ENCODE measurements around the gene LRRC75B. TPM values are rescaled to one million over a fixed set of nuclear protein-coding genes. Genes with fewer than 3 reads are reported as not detected.

Gene LRRC75B
- total and polyA plus RNA-seq, 2 of the 13 experiments (the other 11 are each of a cell fraction or from before 2014, with no cell fraction given) = 11.8 to 34.8 TPM

DNA sequence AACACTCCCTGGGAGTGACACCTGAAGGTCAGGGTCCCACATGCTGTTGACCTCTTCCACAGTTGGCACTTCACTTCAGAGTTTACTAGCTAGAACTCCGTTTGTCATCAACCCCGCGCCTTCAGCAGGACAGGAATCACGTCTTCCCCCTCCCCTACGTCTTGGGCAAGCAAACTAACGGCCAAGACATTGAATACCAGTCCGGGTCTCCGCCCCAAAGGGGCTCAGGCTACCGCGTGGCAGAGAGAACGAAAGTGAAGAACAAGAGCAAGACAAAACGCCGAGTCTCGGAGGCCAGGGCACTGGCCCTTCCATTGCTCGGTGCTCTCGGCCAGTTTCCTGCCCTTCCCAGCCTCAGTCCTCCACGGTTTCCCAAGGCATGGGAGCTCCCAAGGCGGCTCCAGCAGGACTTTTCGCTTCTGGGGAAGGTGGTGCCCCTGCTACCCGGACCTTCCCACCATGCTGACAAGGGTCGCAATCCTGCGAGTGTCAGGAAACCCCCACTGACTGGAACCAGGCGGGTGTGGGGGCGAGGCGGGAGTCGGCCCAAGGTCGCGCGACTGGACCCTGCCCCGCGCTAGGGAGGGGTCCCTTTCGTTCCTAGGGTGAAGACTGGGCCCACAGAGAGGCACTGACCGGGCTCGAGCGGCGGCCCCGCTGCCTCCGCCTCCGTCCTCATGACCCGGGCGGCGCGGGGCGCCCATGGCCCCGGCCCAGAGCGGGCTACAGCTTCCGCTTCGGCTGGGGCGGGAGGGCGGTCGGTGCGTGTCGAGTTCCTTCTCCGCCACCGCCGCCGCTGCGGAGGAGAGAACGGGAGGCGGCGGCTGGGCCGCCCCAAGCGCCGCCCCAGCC is 38.3 kb downstream of the LRRC75B start, which contains the start of gene GUCD1:
GUCD1 (minus strand) TSS at position 826 of the 852 bp plus-strand sequence; CDS start at position 679, 147 bp downstream.
- ATAC-seq (peak; percentile 14), FAIRE-seq (peak; percentile 23), DNase-seq (ENCODE audit: low spot score) (no peak)
- peaks cover 12% of the 10 kb centered on the region for H4K20me1 ChIP-seq (ENCODE audit: insufficient read depth, low read length)
- peak within 1 kb of the TSS; percentile 99 for H3K4me2 ChIP-seq (ENCODE audit: low read depth, low read length)
- in situ Hi-C loops (cut with HindIII; ENCODE audit: extremely low pct_ligation_motif_present, low pct_unique_long_range_greater_than_20kb) (loop anchor here (5.0 kb wide), 1 partner anchor 38 kb away; the partner anchor contains the start of gene LRRC75B), intact Hi-C loops (cut with micrococcal nuclease; ENCODE audit: unreplicated experiment) (no loop called here)
- peaks cover 13 to 21% of the 10 kb centered on the region in 2 experiments for H3K36me3 ChIP-seq (replicated peaks in 1 of 2; ENCODE audit: control insufficient read depth in 1 of 2, insufficient read depth in 2 of 2, low read length in 2 of 2)
- H3K27me3 ChIP-seq (ENCODE audit: control insufficient read depth in 1 of 2, insufficient read depth in 2 of 2, low read length in 2 of 2) = no peaks in the 10 kb centered on the region; a peak in 1 of 5 replicates
- peaks cover 74% of the 10 kb centered on the region for H3K79me2 ChIP-seq (ENCODE audit: insufficient read depth, low read length)
- H3K27ac ChIP-seq (ENCODE audit: extremely low read length, insufficient read depth, low read length) = peak within 1 kb of the TSS; percentile 93
- no peaks in the 10 kb centered on the region for H3K9me3 ChIP-seq (ENCODE audit: low read length)
- H3K4me1 ChIP-seq (ENCODE audit: insufficient read depth, low read length) = peaks cover 74% of the 10 kb centered on the region
- H2AFZ ChIP-seq (ENCODE audit: low read length) = no peak within 1 kb of the TSS
- POLR2A ChIA-PET = interaction anchor here (0.7 to 9.3 kb wide), 18 partner anchors 10 to 846 kb away, joined by 3 to 138 read pairs (median 8); partner anchors contain the start of genes GGT1, LRRC75B and MIF
- 5% methylated on average over 11 of the region's 64 CpGs for WGBS (ENCODE audit: low lambda C conversion rate)
- BruUV-seq (replicated peaks) = no TSS peak
- H3K9ac ChIP-seq (ENCODE audit: insufficient read depth, low read depth, low read length) = peak within 1 kb of the TSS; percentile 98
- CTCF ChIA-PET (ENCODE audit: low intra/inter-chr PET ratio, low total read pairs) = no interaction called here
- peak within 1 kb of the TSS; percentile 89 to 97 (median 91) for H3K4me3 ChIP-seq (replicated peaks in 1 of 3; ENCODE audit: insufficient read depth in 1 of 3, low read depth in 2 of 3, low read length in 3 of 3)
- no peak for TF ChIP-seq STAT5B (CRISPR knock-in tag; IDR thresholded peaks at IDR 0.05)
- TF ChIP-seq, protein P1, sequence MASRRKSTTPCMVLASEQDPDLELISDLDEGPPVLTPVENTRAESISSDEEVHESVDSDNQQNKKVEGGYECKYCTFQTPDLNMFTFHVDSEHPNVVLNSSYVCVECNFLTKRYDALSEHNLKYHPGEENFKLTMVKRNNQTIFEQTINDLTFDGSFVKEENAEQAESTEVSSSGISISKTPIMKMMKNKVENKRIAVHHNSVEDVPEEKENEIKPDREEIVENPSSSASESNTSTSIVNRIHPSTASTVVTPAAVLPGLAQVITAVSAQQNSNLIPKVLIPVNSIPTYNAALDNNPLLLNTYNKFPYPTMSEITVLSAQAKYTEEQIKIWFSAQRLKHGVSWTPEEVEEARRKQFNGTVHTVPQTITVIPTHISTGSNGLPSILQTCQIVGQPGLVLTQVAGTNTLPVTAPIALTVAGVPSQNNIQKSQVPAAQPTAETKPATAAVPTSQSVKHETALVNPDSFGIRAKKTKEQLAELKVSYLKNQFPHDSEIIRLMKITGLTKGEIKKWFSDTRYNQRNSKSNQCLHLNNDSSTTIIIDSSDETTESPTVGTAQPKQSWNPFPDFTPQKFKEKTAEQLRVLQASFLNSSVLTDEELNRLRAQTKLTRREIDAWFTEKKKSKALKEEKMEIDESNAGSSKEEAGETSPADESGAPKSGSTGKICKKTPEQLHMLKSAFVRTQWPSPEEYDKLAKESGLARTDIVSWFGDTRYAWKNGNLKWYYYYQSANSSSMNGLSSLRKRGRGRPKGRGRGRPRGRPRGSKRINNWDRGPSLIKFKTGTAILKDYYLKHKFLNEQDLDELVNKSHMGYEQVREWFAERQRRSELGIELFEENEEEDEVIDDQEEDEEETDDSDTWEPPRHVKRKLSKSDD (CRISPR knock-in tag; IDR thresholded peaks at IDR 0.05; ENCODE audit: low read depth) = no peak
- TF ChIP-seq, protein P2, sequence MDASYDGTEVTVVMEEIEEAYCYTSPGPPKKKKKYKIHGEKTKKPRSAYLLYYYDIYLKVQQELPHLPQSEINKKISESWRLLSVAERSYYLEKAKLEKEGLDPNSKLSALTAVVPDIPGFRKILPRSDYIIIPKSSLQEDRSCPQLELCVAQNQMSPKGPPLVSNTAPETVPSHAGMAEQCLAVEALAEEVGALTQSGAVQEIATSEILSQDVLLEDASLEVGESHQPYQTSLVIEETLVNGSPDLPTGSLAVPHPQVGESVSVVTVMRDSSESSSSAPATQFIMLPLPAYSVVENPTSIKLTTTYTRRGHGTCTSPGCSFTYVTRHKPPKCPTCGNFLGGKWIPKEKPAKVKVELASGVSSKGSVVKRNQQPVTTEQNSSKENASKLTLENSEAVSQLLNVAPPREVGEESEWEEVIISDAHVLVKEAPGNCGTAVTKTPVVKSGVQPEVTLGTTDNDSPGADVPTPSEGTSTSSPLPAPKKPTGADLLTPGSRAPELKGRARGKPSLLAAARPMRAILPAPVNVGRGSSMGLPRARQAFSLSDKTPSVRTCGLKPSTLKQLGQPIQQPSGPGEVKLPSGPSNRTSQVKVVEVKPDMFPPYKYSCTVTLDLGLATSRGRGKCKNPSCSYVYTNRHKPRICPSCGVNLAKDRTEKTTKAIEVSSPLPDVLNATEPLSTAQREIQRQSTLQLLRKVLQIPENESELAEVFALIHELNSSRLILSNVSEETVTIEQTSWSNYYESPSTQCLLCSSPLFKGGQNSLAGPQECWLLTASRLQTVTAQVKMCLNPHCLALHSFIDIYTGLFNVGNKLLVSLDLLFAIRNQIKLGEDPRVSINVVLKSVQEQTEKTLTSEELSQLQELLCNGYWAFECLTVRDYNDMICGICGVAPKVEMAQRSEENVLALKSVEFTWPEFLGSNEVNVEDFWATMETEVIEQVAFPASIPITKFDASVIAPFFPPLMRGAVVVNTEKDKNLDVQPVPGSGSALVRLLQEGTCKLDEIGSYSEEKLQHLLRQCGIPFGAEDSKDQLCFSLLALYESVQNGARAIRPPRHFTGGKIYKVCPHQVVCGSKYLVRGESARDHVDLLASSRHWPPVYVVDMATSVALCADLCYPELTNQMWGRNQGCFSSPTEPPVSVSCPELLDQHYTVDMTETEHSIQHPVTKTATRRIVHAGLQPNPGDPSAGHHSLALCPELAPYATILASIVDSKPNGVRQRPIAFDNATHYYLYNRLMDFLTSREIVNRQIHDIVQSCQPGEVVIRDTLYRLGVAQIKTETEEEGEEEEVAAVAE (CRISPR knock-in tag; IDR thresholded peaks at IDR 0.05; ENCODE audit: borderline replicate concordance) = no peak; the same call in 1 of the 2 replicates
- TF ChIP-seq, protein P3, sequence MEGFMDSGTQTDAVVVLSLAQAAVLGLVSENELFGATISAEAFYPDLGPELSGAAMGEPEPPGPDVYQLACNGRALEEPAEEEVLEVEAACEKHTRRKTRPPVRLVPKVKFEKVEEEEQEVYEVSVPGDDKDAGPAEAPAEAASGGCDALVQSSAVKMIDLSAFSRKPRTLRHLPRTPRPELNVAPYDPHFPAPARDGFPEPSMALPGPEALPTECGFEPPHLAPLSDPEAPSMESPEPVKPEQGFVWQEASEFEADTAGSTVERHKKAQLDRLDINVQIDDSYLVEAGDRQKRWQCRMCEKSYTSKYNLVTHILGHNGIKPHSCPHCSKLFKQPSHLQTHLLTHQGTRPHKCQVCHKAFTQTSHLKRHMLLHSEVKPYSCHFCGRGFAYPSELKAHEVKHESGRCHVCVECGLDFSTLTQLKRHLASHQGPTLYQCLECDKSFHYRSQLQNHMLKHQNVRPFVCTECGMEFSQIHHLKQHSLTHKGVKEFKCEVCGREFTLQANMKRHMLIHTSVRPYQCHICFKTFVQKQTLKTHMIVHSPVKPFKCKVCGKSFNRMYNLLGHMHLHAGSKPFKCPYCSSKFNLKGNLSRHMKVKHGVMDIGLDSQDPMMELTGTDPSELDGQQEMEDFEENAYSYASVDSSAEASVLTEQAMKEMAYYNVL (CRISPR knock-in tag; IDR thresholded peaks at IDR 0.05; ENCODE audit: borderline replicate concordance) = peak; percentile 75; the same call in 1 of the 2 replicates
- TF ChIP-seq, protein P4, sequence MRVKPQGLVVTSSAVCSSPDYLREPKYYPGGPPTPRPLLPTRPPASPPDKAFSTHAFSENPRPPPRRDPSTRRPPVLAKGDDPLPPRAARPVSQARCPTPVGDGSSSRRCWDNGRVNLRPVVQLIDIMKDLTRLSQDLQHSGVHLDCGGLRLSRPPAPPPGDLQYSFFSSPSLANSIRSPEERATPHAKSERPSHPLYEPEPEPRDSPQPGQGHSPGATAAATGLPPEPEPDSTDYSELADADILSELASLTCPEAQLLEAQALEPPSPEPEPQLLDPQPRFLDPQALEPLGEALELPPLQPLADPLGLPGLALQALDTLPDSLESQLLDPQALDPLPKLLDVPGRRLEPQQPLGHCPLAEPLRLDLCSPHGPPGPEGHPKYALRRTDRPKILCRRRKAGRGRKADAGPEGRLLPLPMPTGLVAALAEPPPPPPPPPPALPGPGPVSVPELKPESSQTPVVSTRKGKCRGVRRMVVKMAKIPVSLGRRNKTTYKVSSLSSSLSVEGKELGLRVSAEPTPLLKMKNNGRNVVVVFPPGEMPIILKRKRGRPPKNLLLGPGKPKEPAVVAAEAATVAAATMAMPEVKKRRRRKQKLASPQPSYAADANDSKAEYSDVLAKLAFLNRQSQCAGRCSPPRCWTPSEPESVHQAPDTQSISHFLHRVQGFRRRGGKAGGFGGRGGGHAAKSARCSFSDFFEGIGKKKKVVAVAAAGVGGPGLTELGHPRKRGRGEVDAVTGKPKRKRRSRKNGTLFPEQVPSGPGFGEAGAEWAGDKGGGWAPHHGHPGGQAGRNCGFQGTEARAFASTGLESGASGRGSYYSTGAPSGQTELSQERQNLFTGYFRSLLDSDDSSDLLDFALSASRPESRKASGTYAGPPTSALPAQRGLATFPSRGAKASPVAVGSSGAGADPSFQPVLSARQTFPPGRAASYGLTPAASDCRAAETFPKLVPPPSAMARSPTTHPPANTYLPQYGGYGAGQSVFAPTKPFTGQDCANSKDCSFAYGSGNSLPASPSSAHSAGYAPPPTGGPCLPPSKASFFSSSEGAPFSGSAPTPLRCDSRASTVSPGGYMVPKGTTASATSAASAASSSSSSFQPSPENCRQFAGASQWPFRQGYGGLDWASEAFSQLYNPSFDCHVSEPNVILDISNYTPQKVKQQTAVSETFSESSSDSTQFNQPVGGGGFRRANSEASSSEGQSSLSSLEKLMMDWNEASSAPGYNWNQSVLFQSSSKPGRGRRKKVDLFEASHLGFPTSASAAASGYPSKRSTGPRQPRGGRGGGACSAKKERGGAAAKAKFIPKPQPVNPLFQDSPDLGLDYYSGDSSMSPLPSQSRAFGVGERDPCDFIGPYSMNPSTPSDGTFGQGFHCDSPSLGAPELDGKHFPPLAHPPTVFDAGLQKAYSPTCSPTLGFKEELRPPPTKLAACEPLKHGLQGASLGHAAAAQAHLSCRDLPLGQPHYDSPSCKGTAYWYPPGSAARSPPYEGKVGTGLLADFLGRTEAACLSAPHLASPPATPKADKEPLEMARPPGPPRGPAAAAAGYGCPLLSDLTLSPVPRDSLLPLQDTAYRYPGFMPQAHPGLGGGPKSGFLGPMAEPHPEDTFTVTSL (CRISPR knock-in tag; IDR thresholded peaks at IDR 0.05; ENCODE audit: borderline replicate concordance) = 0 out of 2 replicates have a peak, but pooled peaks have one; percentile 54

Data from HepG2 (cell line).